Neural progenitor cell (in vitro differentiated cells): ENCODE measurements around the gene BCOR. TPM values are rescaled to one million over a fixed set of nuclear protein-coding genes. Genes with fewer than 3 reads are reported as not detected.

Experiments used
- DNase-seq: peaks from one replicate; pipeline ENCODE4 v3.0.0-alpha.2; 2016; ENCODE audit warnings: low spot score
- H2AFZ ChIP-seq: fragments of 200-600 bp; sonication (generic); replicated peaks from 2 replicates; pipeline ENCODE4 v1.6.1; 2016; ENCODE audit warnings: antibody characterized with exemption
- H3F3A ChIP-seq: fragments of 200-600 bp; sonication (generic); 2 replicates; pipeline ENCODE4 v1.6.1; 2016; ENCODE audit warnings: antibody characterized with exemption, low read depth
- H3K27ac ChIP-seq: fragments of 200-600 bp; sonication (generic); 2 replicates; pipeline ENCODE4 v1.5.1; 2016; ENCODE audit warnings: mild to moderate bottlenecking
- H3K27me3 ChIP-seq: fragments of 200-600 bp; sonication (generic); 2 replicates; pipeline ENCODE4 v1.6.1; 2016; ENCODE audit warnings: mild to moderate bottlenecking, moderate library complexity
- H3K36me3 ChIP-seq: fragments of 200-600 bp; sonication (generic); 2 replicates; pipeline ENCODE4 v1.5.1; 2016
- H3K4me1 ChIP-seq: fragments of 200-600 bp; sonication (generic); 2 replicates; pipeline ENCODE4 v1.6.1; 2016; ENCODE audit warnings: mixed run types
- H3K4me2 ChIP-seq: fragments of 200-600 bp; sonication (generic); 2 replicates; pipeline ENCODE4 v1.6.1; 2016
- H3K4me3 ChIP-seq: fragments of 200-600 bp; sonication (generic); 2 replicates; pipeline ENCODE4 v1.5.1; 2016
- H3K79me2 ChIP-seq: fragments of 200-600 bp; sonication (generic); 2 replicates; pipeline ENCODE4 v1.6.1; 2016; ENCODE audit warnings: low read depth
- H3K9ac ChIP-seq: fragments of 200-600 bp; sonication (generic); 2 replicates; pipeline ENCODE4 v1.6.1; 2016
- H3K9me3 ChIP-seq: fragments of 200-600 bp; sonication (generic); 2 replicates; pipeline ENCODE4 v1.5.1; 2016; ENCODE audit warnings: low read depth
- H4K20me1 ChIP-seq: fragments of 200-600 bp; sonication (generic); 2 replicates; pipeline ENCODE4 v1.6.1; 2016; ENCODE audit warnings: low read depth
- H3K27ac Mint-ChIP-seq: 3 replicates; pipeline ENCODE4 v1.8.0; 2021; ENCODE audit warnings: mixed read lengths
- H3K27me3 Mint-ChIP-seq: 2 replicates; pipeline ENCODE4 v1.8.0; 2022; ENCODE audit warnings: low read depth, mild to moderate bottlenecking, inconsistent platforms, moderate library complexity, mixed read lengths; ENCODE audit not compliant: insufficient read depth
- H3K36me3 Mint-ChIP-seq: 3 replicates; pipeline ENCODE4 v1.8.0; 2021; ENCODE audit warnings: mixed read lengths
- H3K4me1 Mint-ChIP-seq: 3 replicates; pipeline ENCODE4 v1.8.0; 2021; ENCODE audit warnings: mixed read lengths
- H3K4me3 Mint-ChIP-seq: 3 replicates; pipeline ENCODE4 v1.8.0; 2021; ENCODE audit warnings: mild to moderate bottlenecking, moderate library complexity, mixed read lengths
- H3K9me3 Mint-ChIP-seq: 3 replicates; pipeline ENCODE4 v1.8.0; 2020; ENCODE audit warnings: mixed read lengths
- CTCF ChIP-seq: fragments of 200-600 bp; sonication (generic); IDR thresholded peaks from 2 replicates; pipeline ENCODE4 v1.5.1; 2017; ENCODE audit warnings: antibody characterized with exemption, mild to moderate bottlenecking
- EZH2 ChIP-seq: fragments of 200-600 bp; sonication (generic); IDR thresholded peaks from 2 replicates; pipeline ENCODE4 v1.6.1; 2017; ENCODE audit warnings: antibody characterized with exemption, mild to moderate bottlenecking, moderate library complexity
- EZH2phosphoT487 ChIP-seq: fragments of 200-600 bp; sonication (generic); IDR thresholded peaks from 2 replicates; pipeline ENCODE4 v1.6.1; 2017; ENCODE audit warnings: antibody characterized with exemption
- total RNA-seq: library from RNA; depleted of rRNA; stranded (reverse); fragments of >200 nt; gene quantifications from 2 replicates; pipeline ENCODE4 v1.2.3, GENCODE V29; 2015; ENCODE audit warnings: low replicate concordance

The BCOR gene
- total RNA-seq, 1 donor from 2014 or later = 32.4 TPM

GRCh38 chrX:40004246-40004535 lies 93.6 kb downstream of the BCOR start:
- Histone ChIP-seq H3K36me3 (no peaks in the 10 kb centered on the region), H3F3A (peaks cover 44% of the 10 kb centered on the region), H3K27me3 (peaks cover 52% of the 10 kb centered on the region), H3K9ac (no peak overlapping the region), H2AFZ (no peak overlapping the region), H3K4me3 (peak overlapping the region; percentile 47), H4K20me1 (no peaks in the 10 kb centered on the region), H3K4me2 (peak overlapping the region; percentile 74), H3K4me1 (peaks cover 44% of the 10 kb centered on the region), H3K79me2 (peaks cover 4% of the 10 kb centered on the region), H3K9me3 (no peaks in the 10 kb centered on the region), H3K27ac (no peak overlapping the region)
- peaks cover 16% of the 10 kb centered on the region for H3K9me3 Mint-ChIP-seq
- no peak for TF ChIP-seq EZH2
- no peak for TF ChIP-seq CTCF
- no peak for TF ChIP-seq EZH2phosphoT487
- peak overlapping the region; percentile 50 for H3K4me3 Mint-ChIP-seq
- H3K27ac Mint-ChIP-seq = no peak overlapping the region
- no peak for DNase-seq
- H3K27me3 Mint-ChIP-seq = peaks cover 30% of the 10 kb centered on the region
- no peaks in the 10 kb centered on the region for H3K36me3 Mint-ChIP-seq
- peaks cover 31% of the 10 kb centered on the region for H3K4me1 Mint-ChIP-seq

DNA sequence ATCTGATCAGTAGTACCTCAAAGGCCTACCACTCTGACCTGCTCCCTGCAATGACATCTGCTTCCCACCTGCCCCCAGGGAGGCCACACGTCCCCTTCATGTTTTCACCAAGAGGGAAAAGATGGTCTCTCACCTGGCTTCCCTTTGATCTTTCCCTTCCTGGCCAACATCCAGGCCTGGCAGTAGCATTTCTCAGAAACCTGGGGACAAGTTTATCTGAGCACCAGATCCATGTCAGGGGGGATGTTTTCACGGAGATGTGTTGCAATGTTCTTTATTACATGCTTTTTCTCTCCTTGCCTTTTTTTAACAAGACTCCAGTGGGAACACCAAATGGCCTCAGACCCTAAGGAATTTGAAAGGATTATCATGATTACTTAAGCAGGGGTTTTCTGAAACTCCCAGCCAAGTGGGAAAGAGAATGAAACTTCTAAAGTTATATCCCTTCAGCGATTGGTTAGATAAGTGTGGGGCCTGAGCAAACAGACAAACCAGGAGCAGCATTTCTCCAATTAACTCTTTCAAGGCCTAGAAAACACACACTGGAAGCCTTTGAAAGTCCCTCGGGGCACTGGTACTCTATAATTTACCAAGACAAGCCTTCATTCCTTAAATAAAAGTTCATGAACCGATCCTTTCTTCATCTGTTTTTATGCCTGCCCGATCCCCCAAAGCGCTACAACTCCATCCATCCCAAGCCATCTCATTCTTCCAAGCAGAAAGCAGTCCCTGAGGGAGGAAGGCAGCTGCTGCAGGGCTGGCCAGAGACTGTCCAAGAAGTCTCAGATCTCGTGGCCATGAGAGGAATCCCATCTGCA lies 94.1 kb downstream of the BCOR start:
- H3K4me2 ChIP-seq = peak overlapping the region; percentile 74
- no peak for DNase-seq
- H3F3A ChIP-seq = peaks cover 39% of the 10 kb centered on the region
- peaks cover 4% of the 10 kb centered on the region for H3K79me2 ChIP-seq
- H3K27me3 Mint-ChIP-seq = peaks cover 28% of the 10 kb centered on the region
- H4K20me1 ChIP-seq = no peaks in the 10 kb centered on the region
- TF ChIP-seq EZH2 (no peak), EZH2phosphoT487 (no peak), CTCF (no peak)
- no peaks in the 10 kb centered on the region for H3K36me3 Mint-ChIP-seq
- no peak overlapping the region for H2AFZ ChIP-seq
- H3K36me3 ChIP-seq = no peaks in the 10 kb centered on the region
- peaks cover 31% of the 10 kb centered on the region for H3K4me1 Mint-ChIP-seq
- H3K27me3 ChIP-seq = peaks cover 47% of the 10 kb centered on the region
- H3K9me3 Mint-ChIP-seq = peaks cover 19% of the 10 kb centered on the region
- H3K9me3 ChIP-seq = no peaks in the 10 kb centered on the region
- H3K27ac Mint-ChIP-seq = peak overlapping the region; percentile 19
- H3K4me3 Mint-ChIP-seq = peak overlapping the region; percentile 57
- no peak overlapping the region for H3K9ac ChIP-seq
- peaks cover 42% of the 10 kb centered on the region for H3K4me1 ChIP-seq
- H3K27ac ChIP-seq = no peak overlapping the region
- peak overlapping the region; percentile 47 for H3K4me3 ChIP-seq

- Histone ChIP-seq H3F3A (peaks cover 33% of the 10 kb centered on the region), H3K4me3 (no peak overlapping the region), H3K79me2 (peaks cover 4% of the 10 kb centered on the region), H2AFZ (no peak overlapping the region), H3K4me2 (peak overlapping the region; percentile 74), H3K27me3 (peaks cover 41% of the 10 kb centered on the region), H3K27ac (no peak overlapping the region), H3K9ac (no peak overlapping the region), H3K36me3 (no peaks in the 10 kb centered on the region), H3K4me1 (peaks cover 37% of the 10 kb centered on the region), H3K9me3 (no peaks in the 10 kb centered on the region), H4K20me1 (no peaks in the 10 kb centered on the region)
- Mint-ChIP-seq H3K27me3 (peaks cover 28% of the 10 kb centered on the region), H3K9me3 (peaks cover 18% of the 10 kb centered on the region), H3K4me1 (peaks cover 28% of the 10 kb centered on the region), H3K4me3 (peak overlapping the region; percentile 57), H3K36me3 (no peaks in the 10 kb centered on the region), H3K27ac (no peak overlapping the region)
- no peak for TF ChIP-seq EZH2
- no peak for TF ChIP-seq EZH2phosphoT487
- no peak for TF ChIP-seq CTCF
- DNase-seq = peak; percentile 38
Measured at GRCh38 chrX:40003071-40003427, 94.7 kb downstream of the BCOR start.
